GM21528 (cell line): Measurements from ENCODE around the gene STXBP5.

Experiments used
- ATAC-seq: cut with Tn5 transposase; IDR thresholded peaks from one replicate; pipeline ENCODE4 v1.9.1; 2021; ENCODE audit warnings: mild to moderate bottlenecking, moderate library complexity; ENCODE audit not compliant: unreplicated experiment, low FRiP score

Gene STXBP5

GRCh38 chr6:147177286-147177685 lies 26.9 kb upstream of the STXBP5 start:
- no peak for ATAC-seq

DNA sequence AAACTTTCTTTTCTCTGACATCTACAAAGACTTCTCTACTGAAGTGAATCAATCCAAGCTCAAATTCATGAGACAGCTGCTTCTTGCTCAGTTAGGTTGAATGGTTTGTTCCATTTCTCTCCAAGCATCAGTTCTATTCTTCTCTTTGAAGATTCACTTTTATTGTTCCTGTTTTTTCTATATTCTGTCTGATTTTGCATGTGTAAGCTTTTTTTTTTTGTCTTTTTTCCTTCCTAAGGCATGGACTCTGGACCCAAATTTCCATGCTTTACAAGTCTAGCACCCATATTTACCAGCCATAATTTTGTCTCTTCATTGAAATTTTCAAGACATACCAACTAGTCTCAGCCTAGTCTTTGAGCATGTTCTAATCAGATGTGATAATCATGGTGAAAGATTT lies 25.9 kb upstream of the STXBP5 start:
- ATAC-seq = no peak

- no peak for ATAC-seq
Observed at GRCh38 chr6:147179809-147180208, 24.4 kb upstream of the STXBP5 start.

DNA sequence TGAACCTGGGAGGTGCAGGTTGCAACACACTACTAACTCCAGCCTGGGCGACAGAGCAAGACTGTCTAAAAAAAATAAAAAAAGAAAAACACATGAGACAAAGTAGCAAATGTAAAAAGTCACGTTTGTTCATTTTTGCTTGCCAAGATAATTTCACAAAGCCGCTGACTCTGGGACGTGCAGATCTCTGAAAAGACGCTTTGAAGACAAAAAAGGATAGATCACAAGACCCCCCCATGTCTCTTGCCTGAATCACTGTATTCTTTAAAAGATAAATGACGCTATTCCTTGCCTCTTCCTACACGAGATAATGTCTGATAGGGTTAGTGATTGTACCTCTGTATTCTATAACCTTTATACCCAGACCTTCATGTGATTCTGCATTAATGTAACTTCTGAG lies 23.3 kb upstream of the STXBP5 start:
- no peak for ATAC-seq

DNA sequence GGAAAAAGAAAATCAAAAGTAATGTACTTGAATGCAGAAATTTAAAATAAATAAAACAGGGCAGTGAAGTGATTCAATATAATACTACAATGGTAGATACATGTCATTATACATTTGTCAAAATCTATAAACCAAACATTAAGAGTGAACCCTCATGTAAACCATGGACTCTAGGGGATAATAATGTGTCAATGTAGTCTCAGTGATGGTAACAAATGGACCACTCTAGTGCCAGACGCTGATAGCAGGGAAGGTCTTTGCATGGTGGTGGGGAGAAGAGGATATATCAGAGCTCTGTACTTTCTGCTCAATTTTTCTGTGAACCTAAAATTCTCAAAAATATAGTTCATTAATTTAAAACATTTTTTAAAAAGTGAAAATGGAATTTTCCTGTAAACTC lies 19.8 kb upstream of the STXBP5 start:
- ATAC-seq = no peak

- no peak for ATAC-seq
Observed at GRCh38 chr6:147185216-147185615, 19.0 kb upstream of the STXBP5 start.

DNA sequence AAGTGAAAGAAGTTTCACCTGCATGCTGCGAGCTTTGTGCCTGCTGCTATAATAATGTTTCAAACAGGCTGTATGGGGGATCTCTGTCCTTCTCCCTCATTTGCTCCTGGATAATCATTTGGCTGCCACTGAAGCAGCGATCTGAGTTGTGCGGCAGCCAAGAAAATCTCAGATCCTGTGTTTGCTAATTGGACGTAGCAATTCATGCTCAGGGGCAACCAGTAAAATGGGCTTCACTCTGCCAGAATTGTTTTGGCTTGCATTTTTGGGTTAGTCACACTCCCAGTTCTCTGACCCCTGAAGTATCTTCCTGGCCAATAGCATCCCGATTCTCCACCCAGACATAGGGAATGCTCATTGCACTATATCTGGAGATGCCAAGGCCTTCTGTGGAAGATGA lies 13.7 kb upstream of the STXBP5 start:
- ATAC-seq = no peak

DNA sequence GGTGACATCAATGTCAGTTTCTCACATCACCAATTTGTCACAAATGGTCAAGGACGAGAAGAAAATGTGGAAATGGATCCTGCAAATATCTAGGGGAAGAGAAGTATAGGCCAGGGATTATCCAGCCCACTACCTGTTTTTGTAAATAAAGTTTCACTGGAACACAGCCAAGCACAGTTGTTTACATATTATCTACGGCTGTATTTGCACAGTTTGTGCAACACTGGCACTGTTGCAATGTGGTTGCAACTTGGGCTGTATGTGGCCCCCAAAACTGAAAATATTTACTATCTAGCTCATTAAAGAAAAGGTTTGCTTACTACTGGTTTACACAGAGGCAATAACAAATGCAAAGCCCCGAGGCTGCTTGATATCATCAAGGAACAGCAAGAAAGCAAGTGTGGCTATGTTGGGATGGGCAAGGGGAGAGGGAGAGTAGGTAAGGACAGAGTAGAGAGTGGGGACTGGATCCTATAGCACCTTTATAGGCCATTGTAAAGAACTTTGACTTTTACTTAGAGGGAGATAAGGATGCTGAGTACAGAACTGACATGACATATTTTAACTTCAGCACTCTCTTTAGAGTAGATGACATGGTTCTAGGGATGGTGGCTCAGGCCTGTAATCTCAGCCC lies 11.8 kb upstream of the STXBP5 start:
- ATAC-seq = no peak

GRCh38 chr6:147194652-147195411 lies 9.4 kb upstream of the STXBP5 start:
- no peak for ATAC-seq

DNA sequence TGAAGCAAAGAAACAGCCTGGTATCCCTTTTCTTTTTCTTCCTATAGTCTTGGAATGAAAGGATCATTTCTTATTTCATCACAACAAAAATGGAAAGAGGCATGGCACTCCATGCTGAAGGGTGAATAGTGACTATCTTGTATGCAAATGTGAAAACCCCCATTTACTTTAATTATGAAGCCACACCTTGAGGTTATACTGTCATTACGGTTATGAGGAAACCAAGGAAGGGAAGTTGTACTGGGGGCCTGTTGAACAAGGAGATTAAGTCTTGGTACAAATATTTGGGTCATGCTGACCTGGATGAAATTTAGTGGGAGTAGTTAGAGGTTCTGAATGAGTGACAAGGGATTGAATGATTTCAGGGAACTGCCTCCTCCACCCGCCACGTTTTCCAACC lies 8.7 kb upstream of the STXBP5 start:
- no peak for ATAC-seq

GRCh38 chr6:147195987-147196386 lies 8.2 kb upstream of the STXBP5 start:
- no peak for ATAC-seq

- no peak for ATAC-seq
Observed at GRCh38 chr6:147200711-147201110, 3.5 kb upstream of the STXBP5 start.

GRCh38 chr6:147201885-147202515 lies 2.2 kb upstream of the STXBP5 start:
- ATAC-seq = peak; percentile 17

GRCh38 chr6:147202516-147203310 lies 1.5 kb upstream of the STXBP5 start:
- ATAC-seq = peak; percentile 85

GRCh38 chr6:147203311-147204059 lies 732 bp upstream of the STXBP5 start:
- ATAC-seq = peak; percentile 55

DNA sequence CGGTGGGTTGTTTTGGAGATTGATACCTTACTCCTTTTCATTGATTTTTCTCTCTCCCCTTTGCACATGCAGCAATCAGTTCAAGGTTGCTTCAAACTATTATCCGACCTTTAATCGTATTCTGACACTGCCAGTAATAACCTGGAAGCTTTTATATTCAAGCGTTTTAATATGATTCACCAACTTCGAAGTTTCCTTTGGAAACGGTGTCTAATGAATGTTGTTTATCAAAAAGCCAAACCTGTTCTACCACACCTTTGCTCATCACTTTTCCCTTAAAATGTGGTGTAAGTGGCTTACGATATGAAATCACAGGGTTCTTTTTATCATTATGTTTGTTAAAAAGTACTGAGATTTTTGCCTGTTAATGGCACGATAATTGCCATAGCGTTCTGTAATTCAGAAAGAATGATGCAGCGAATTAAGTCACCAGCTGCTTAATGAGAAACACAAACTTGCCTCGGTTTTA lies 660 bp downstream of the STXBP5 start:
- ATAC-seq = no peak

DNA sequence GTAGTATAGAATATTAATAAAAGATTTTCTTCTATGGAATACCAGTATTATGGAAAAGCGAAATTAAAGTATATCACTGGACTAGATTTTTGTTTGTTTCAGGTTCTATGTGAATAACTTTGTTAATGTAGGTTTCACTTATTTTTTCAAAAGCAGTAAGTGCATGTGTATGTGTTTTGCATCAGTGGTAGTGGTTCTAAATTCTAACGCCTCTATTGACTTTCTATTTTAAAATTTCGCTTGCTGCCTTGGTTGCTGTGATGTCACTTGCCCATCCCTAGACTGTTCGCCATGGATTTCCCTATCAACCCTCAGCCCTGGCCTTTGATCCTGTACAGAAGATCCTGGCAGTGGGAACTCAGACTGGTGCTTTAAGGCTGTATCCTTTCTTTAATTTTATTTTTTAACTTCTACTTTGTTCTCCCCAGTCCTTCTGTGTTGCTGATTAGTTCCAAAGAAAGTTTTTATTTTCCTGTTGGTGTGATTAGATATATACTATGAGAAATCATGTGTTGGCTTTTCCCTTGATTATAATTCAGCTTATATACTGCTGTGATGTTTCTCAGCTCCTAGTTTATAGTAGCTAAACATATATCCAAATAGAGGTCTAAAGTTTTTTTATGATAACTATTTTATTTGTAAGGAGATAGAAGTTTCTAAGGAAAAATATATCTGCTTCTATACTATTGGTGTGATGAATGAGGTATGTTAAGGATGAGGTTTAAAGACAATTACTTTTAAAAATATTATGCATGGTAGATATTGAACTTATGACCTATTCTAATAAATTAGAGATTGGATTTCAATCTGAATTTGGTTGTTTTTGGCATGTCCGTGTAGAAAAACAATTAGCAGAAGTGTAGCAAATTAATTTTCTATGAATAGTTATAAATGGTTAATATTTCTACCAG lies 1.7 kb downstream of the STXBP5 start:
- ATAC-seq = no peak

DNA sequence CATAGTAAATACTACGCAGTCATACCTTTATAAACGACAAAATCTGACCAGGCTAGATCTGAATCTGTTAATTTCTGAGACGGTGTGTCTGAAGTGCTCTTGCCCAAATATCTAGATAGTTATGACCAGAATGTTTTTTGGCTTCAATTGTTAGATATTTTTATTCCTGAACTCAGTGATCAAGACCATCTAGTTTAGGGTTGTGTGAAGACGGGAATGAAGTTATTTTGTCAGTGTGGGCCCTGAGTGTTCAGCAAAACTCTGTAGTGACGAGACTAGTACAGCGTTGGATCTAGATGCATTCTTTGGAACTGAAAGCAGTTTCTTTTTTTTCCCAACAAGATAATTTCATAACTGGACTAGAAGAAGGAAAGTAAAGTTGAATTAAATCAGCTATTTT lies 3.1 kb downstream of the STXBP5 start:
- no peak for ATAC-seq
